NOMO-1 treated with dmso at 0.1 percent for 144 hours (cell line): ENCODE measurements around the gene HAT1.
A peak's percentile ranks its signal among the peaks of the same experiment; 100 is the strongest.
"Not testable (repeated sequence)": the region's sequence is repeated elsewhere in the genome, so short reads cannot be mapped to it uniquely, and the experiment has no call there.

ENCODE experiments used
- DNase-seq: peaks from one replicate; lab custom pipeline; 2025; ENCODE audit not compliant: unreplicated experiment; lab: John Stamatoyannopoulos, UW

Gene HAT1

GRCh38 chr2:171972329-171972982 is 50.2 kb downstream of the HAT1 start:
- no peak for DNase-seq

DNA sequence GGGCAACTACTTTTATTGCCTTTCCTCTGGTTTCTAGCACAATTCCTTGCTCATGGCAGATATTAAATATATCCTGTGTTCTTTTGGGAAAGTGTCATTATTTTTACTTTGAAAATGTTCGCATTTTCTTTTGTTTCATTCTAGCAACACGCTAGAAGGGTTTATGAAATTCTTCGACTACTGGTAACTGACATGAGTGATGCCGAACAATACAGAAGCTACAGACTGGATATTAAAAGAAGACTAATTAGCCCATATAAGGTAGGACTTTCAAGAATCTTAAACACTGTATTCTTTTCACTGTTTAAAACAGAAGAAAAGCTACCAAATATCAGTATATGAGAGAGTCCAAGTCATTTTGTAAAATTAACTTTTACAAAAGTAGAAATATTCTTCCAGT is 56.8 kb downstream of the HAT1 start:
- no peak for DNase-seq

DNA sequence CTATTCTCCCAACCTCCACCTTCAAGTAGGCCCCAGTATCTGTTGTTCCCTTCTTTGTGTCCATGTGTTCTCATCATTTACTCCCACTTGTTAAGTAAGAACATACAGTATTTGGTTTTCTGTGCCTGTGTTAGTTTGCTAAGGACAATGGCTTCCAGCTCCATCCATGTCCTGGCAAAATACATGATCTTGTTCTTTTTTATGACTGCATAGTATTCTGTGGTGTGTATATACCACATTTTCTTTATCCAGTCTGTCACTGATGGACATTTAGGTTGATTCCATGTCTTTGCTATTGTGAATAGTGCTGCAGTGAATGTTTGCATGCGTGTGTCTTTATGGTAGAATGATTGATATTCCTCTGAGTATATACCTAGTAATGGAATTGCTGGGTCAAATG is 61.7 kb downstream of the HAT1 start:
- not testable (repeated sequence) for DNase-seq

DNA sequence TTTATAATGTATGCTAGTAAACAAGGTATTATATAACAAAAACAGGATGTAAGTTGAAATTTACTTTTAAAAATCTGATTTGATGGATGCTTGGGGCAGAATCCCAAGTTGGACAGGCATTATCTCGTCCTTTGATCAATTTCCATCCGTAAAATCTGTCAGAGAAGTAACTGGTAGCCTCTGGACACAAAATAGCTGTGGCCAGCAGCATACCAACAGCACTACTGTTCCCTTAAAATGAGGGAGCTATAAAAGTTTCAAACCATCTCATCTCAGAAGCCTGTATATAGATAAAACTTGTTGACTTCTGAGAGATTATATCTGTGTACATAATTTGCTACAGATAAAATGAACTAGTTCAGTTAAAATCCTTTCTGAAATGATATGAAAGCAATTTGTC is 62.8 kb downstream of the HAT1 start:
- DNase-seq = no peak

GRCh38 chr2:171986778-171987177 is 64.5 kb downstream of the HAT1 start:
- DNase-seq = no peak

DNA sequence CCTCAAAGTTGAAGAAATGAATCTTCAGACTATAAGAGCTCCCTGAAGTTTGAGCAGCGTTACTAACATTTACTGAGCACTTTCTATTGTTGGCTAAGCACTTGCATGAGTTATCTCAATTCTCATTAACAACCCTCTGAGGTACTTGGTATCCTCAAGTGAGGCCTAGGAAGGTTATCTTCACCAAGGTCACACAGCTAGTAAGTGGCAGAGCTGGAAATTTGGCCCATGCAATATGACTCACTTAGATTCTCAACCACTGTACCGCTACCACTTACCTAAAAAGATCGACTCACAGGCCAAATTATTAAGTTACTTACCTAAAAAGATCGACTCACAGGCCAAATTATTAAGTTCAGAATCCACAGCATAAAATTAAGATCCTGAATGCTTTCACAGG is 68.8 kb downstream of the HAT1 start:
- no peak for DNase-seq

DNA sequence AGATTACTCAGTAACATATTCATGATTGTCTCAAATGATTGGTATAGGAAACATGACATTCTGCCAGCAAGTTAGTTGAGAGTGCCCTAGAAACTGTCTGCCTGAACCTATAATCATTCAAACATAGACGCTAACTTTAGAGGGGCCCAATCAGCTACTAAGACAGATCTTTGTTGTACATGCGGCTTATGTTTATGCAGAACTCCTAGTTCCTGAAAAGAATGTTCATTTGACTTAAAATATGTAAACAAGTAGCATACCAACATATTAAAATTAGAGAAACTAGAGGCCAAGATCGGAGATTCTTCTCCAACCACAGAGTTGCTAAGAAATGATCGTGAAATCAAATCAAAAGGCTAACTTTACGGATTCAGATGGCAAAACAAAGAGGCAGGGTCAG is 73.3 kb downstream of the HAT1 start:
- no peak for DNase-seq

DNA sequence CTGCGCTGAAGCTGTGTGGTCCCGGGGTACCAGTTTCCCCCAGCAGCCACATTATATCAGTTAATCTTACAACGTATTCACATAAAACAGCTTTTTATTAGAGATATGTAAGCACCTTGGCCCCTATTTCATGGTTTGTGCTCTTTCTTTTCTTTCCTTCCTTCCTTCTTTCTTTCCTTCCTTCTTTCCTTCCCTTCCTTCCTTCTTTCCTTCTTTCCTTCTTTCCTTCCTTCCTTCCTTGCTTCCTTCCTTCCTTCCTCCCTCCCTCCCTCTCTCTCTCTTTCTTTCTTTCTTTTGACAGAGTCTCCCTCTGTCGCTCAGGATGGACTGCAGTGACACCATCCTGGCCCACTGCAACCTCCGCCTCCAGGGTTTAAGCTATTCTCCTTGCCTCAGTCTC is 73.8 kb downstream of the HAT1 start:
- DNase-seq = no peak

- DNase-seq = not testable (repeated sequence)
Observed at GRCh38 chr2:171997031-171997430, 74.8 kb downstream of the HAT1 start.

- no peak for DNase-seq
Observed at GRCh38 chr2:171999161-171999560, 76.9 kb downstream of the HAT1 start.

GRCh38 chr2:171999604-172000469 is 77.6 kb downstream of the HAT1 start, which contains the start of gene METAP1D:
TSS of gene METAP1D (plus strand) at chr2:171999953. CDS start at chr2:171999970, 17 bp downstream.
- peak; percentile 72 for DNase-seq

- no peak for DNase-seq
Observed at GRCh38 chr2:172000696-172001361, 78.6 kb downstream of the HAT1 start.

- DNase-seq = no peak
Observed at GRCh38 chr2:172007372-172007771, 85.1 kb downstream of the HAT1 start.

GRCh38 chr2:172009823-172010222 is 87.6 kb downstream of the HAT1 start:
- DNase-seq = no peak

- no peak for DNase-seq
Observed at GRCh38 chr2:172011812-172012575, 89.7 kb downstream of the HAT1 start.

DNA sequence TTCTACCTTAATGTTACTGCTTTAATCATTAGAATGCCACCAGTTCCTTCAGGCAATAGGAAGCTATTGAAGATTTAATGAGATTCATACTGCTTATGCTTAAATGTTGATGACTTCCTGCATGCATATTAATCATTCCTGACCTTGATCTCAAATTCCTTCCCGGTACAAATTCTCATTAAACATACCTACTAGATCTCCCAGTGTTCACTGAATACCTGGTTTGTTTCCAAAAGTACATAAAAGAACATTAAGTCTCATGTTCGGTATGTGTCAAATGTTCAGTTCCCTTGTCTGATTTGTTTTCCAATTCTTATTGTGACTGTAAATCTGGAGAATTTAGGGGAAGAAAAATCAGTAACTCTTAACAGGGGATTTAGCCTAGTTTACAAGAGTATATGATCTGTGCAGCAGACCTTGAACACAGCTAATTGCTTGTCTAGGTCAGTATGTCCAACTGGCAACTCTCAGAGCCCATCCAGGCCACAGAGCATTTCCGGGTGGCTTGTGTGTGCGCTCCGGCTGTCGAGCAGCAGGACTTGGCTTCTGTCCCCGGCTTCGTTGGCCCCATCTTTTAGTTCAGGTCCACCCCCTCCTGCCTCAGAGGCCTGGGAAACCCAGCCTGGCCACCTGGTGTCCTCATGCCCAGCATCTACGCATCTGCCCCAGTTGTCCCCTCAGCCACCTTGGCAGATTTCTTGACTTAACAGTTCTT is 90.6 kb downstream of the HAT1 start:
- no peak for DNase-seq

- peak; percentile 31 for DNase-seq
Observed at GRCh38 chr2:172013396-172013795, 91.1 kb downstream of the HAT1 start.

DNA sequence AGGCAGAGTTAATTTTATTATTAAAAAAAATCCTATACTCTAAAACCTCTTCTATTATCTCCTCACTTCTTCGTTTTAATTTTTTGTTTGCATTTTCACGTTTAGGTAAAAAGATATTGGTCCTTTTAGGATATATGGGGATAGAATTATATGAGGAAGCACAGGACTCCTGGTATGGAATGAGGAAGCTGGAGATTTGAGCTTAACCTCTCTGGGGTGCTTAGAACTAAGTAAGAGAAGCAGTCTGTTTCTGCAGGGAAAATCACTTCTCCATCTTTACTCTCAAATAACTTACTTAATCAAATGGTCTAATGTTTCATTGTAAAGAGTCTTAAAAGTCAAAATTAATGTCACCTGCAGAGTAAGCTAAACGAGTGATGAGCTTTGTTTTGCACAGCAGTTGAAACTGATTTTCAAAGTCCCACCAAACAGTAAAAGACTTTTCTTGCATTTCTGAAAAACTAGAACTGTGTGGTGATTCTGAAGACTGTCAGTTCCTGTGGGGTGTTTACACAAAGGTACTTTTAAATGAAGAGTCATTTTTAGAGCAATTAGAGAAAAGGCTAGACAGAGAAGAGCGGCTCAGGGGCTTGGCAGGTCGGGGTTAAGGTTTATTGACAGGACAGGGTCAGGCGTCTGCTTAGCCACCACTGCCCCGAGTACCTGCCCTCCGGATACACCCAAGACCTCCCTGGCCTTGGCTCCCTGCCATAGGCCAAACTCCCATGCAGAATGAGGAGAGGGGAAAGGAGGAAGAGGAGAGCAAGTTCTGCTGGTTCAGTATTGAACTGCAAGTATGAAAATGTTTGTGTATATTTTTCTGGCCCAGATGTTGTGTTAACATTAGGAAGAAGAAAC is 99.0 kb downstream of the HAT1 start:
- no peak for DNase-seq

DNA sequence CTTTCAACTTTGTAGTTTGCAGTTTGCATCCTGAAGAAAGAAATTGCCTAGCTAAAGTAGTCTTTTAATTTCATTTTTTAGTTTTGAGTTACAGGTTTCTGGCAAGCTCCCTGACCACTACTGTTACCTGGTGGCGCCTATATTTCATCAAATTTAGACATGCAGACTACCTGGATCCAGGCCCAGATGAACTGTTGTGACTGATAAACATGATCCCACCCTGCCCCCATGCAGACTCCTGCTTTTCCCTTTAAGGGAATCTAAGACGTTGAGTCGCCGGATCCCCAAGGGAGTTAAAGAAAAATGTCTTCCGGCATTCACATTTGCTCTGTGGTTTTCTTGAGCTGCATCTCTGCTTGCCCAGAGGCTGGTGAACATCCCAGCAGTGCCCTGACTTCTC is 99.7 kb downstream of the HAT1 start:
- no peak for DNase-seq

DNA sequence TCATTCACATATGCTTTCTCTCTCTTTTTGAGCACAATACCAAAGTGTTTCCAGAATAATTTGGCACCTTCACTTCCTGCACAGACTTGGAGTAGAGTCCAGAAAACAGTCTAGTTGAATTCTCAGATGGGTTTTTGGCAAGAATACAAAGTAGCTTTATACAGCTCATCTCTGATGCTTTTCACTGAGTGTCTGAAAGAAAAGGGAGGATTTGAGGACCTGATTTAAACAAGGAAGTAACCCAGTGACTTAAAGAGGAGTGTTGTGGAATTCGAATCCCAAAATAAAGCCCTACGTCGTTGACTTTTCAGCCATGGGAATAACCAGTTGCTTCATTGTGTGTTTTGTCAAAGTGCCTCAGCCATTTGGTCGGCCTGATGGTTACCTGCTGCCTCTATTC is 109.3 kb downstream of the HAT1 start:
- no peak for DNase-seq
